D721Med (cell line): ENCODE data around the gene MFSD11.
"Not testable (repeated sequence)": the region's sequence is repeated elsewhere in the genome, so short reads cannot be mapped to it uniquely, and the experiment has no call there.

ENCODE experiments used
- DNase-seq: peaks from one replicate; pipeline ENCODE4 v3.0.0; 2011; ENCODE audit warnings: low spot score; ENCODE audit not compliant: insufficient read length
- FAIRE-seq: peaks from 2 replicates; lab custom pipeline; 2011; peaks lifted over from hg19 to GRCh38; lab: Jason Lieb, UNC
- CTCF ChIP-seq: IDR thresholded peaks from 2 replicates; pipeline ENCODE4 v1.5.1; 2012; ENCODE audit warnings: mild to moderate bottlenecking, control low read depth; ENCODE audit not compliant: insufficient read depth; ENCODE audit errors: missing control alignments

MFSD11 gene

GRCh38 chr17:76725580-76726230 is 12.2 kb upstream of the MFSD11 start:
- DNase-seq (no peak), FAIRE-seq (no peak)

GRCh38 chr17:76726231-76726775 is 11.6 kb upstream of the MFSD11 start, which contains the start of gene JMJD6:
JMJD6 (minus strand) TSS chr17:76726606; CDS start chr17:76726475, 131 bp downstream.
- peak; percentile 87 for DNase-seq
- TF ChIP-seq CTCF: no peak
- no peak for FAIRE-seq

More at GRCh38 chr17:76725580-76726230, 12.2 kb upstream of the MFSD11 start:
- no peak for TF ChIP-seq CTCF

GRCh38 chr17:76726776-76727718 is 10.9 kb upstream of the MFSD11 start, which contains the start of gene METTL23:
METTL23 (plus strand) TSS chr17:76726839; CDS start chr17:76729711, 2,872 bp downstream.
- DNase-seq: no peak
- TF ChIP-seq CTCF: peak; percentile 61
- FAIRE-seq: no peak

GRCh38 chr17:76727745-76728456 is 10.0 kb upstream of the MFSD11 start:
- FAIRE-seq (no peak), DNase-seq (no peak)
- no peak for TF ChIP-seq CTCF

- DNase-seq, FAIRE-seq: not testable (repeated sequence)
Measured at GRCh38 chr17:76731800-76732733, 5.9 kb upstream of the MFSD11 start.

- TF ChIP-seq CTCF: no peak
- FAIRE-seq: no peak
- no peak for DNase-seq
Measured at GRCh38 chr17:76732734-76733617, 4.9 kb upstream of the MFSD11 start.
